Suprapubic skin (tissue), 4 donors: ENCODE results near the gene MUC2. TPM values are rescaled to one million over a fixed set of nuclear protein-coding genes. Genes with fewer than 3 reads are reported as not detected.

ENCODE experiments used
- DNase-seq, 2 donors: peaks; one replicate each; pipeline ENCODE4 v3.0.0-alpha.2; 2019; ENCODE audit warnings: low spot score in 2 of 2
- H3K27ac ChIP-seq: fragments of 200-600 bp; sonication (generic); one replicate; pipeline ENCODE4 v1.5.1; 2019
- H3K27me3 ChIP-seq: fragments of 200-600 bp; sonication (generic); one replicate; pipeline ENCODE4 v1.5.1; 2019
- H3K36me3 ChIP-seq: fragments of 200-600 bp; sonication (generic); one replicate; pipeline ENCODE4 v1.5.1; 2019
- H3K4me1 ChIP-seq: fragments of 200-600 bp; sonication (generic); one replicate; pipeline ENCODE4 v1.5.1; 2019
- H3K4me3 ChIP-seq: fragments of 200-600 bp; sonication (generic); one replicate; pipeline ENCODE4 v1.5.1; 2019; ENCODE audit warnings: mild to moderate bottlenecking
- H3K9me3 ChIP-seq: fragments of 200-600 bp; sonication (generic); one replicate; pipeline ENCODE4 v1.5.1; 2019
- EP300 ChIP-seq: sonication (generic); formaldehyde crosslinking; IDR thresholded peaks from one replicate; pipeline ENCODE4 v1.6.1; 2017; ENCODE audit warnings: antibody characterized with exemption
- POLR2A ChIP-seq, 2 donors: fragments of 450-650 bp; IDR thresholded peaks; one replicate each; pipeline ENCODE4 v1.6.1; 2017; ENCODE audit warnings: antibody characterized with exemption in 2 of 2, mild to moderate bottlenecking in 2 of 2, moderate library complexity in 2 of 2
- POLR2AphosphoS5 ChIP-seq, 3 donors: sonication (generic); formaldehyde crosslinking; IDR thresholded peaks; one replicate each; pipeline ENCODE4 v1.6.1; 2017; ENCODE audit warnings: antibody characterized with exemption in 3 of 3
- WGBS: methylation state at CpG from one replicate; pipeline ENCODE4 v1.1.5; 2018; 5-methylcytosine and 5-hydroxymethylcytosine counted together
- total RNA-seq, 4 donors: library from RNA; depleted of rRNA; stranded (reverse); fragments of >200 nt; gene quantifications; one replicate each; pipeline ENCODE4 v1.1.0, GENCODE V29; 2016
- TF ChIP-seq, protein P1 (sequence below), 2 donors: fragments of 200-600 bp in 1 of 2; fragments of 450-650 bp in 1 of 2; sonication (generic) in 1 of 2; IDR thresholded peaks; one replicate each; pipeline ENCODE4 v1.5.1; 2016 to 2019; ENCODE audit warnings: antibody characterized with exemption in 2 of 2, mild to moderate bottlenecking in 1 of 2, moderate library complexity in 1 of 2

MUC2 gene
- total RNA-seq, 4 donors from 2014 or later = 0.05 to 0.17 (median 0.12) TPM

DNA sequence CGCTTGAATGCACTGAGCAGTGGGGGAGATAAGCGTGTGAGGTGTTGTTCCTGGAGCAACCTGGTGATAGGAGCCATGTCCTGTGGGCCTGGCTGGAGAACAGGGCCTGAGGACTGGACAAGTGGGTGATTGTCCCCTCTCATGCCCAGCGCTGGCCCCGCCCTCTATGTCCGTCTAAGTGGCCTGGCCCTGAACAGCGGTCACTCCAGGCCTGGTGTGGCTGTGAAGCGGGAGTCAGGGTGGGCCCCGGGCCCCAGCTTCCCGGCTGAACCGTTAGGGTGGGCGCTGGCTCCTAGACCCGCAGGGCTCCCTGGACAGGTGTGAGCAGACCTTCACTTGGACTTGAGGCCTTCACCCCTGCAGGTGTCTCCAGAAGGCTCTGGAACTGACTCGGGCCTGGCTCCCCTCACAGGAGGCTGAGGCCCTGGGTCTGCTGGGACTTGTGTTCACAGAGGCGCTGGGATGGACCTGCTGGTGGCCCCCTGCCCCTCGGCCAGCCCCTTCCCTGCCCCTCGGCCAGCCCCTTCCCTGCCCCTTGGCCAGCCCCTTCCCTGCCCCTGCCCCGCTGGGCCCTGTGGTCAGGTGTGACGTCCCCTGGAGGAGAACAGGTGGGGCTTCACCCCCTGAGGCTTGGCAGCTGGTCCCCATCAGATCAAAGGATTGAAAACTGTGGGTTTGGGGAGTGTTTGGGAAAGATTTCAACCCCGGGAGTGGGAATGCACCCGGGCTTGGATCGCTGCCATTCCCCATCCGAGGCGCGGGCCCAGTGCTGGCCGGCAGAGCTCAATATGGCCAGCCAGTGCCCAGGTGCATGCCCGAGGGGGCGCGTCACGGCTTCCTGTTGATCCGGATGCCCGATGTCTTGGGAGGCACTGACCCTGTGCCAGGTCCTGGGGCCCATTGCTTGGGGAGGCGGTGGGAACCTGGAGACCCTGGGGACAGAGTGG lies 34.9 kb upstream of the MUC2 start:
- Histone ChIP-seq H3K27ac (no peak overlapping the region), H3K36me3 (no peaks in the 10 kb centered on the region), H3K9me3 (no peaks in the 10 kb centered on the region), H3K4me1 (no peaks in the 10 kb centered on the region), H3K4me3 (no peak overlapping the region), H3K27me3 (peaks cover 63% of the 10 kb centered on the region)
- WGBS = no CpG with 5 or more reads among the region's 32 CpGs
- no peak for TF ChIP-seq POLR2AphosphoS5 (IDR thresholded peaks at IDR 0.05)
- TF ChIP-seq POLR2A (IDR thresholded peaks at IDR 0.05) = no peak
- TF ChIP-seq, protein P1, sequence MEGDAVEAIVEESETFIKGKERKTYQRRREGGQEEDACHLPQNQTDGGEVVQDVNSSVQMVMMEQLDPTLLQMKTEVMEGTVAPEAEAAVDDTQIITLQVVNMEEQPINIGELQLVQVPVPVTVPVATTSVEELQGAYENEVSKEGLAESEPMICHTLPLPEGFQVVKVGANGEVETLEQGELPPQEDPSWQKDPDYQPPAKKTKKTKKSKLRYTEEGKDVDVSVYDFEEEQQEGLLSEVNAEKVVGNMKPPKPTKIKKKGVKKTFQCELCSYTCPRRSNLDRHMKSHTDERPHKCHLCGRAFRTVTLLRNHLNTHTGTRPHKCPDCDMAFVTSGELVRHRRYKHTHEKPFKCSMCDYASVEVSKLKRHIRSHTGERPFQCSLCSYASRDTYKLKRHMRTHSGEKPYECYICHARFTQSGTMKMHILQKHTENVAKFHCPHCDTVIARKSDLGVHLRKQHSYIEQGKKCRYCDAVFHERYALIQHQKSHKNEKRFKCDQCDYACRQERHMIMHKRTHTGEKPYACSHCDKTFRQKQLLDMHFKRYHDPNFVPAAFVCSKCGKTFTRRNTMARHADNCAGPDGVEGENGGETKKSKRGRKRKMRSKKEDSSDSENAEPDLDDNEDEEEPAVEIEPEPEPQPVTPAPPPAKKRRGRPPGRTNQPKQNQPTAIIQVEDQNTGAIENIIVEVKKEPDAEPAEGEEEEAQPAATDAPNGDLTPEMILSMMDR (IDR thresholded peaks at IDR 0.05) = no peak
- TF ChIP-seq EP300 = no peak
- DNase-seq = no peak

DNA sequence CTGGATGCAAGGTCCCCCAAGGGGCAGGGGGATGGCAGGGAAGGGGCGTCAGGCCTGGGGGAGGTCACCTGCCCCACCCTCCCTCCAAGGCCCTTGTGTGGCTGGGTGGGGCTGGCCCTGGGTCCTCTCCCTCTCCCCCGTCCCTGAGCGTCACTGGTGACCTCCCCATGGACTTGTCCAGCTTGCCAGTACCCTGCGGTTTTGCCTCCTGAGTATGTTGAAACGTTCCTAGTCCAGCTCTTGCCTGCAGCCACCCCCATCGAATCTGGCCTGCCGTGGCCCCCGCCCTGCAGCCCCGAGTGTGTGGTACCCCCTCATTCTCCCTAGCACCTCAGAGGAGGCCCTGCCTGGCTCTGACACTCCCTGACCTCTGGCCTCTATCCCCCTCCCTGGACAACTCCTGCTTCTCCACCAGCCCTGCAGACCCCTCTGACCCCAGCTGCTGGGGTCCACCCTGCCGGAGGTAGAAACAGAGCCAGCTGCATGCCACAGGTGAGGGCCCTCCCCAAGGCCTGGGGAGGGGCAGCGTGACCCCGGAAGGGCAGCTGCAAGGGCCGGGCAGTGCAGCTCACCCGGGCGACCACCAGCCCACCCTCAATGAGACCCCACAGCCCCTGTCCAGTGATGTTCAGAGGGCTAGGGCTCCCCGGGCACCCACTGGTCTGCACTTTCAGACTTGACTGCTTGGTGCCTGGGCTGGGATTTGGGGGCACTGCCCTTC lies 34.1 kb upstream of the MUC2 start:
- Histone ChIP-seq H3K36me3 (no peaks in the 10 kb centered on the region), H3K27ac (no peak overlapping the region), H3K4me1 (no peaks in the 10 kb centered on the region), H3K9me3 (no peaks in the 10 kb centered on the region), H3K4me3 (no peak overlapping the region), H3K27me3 (peaks cover 55% of the 10 kb centered on the region)
- 51% methylated on average over 7 of the region's 16 CpGs for WGBS
- no peak for DNase-seq
- no peak for TF ChIP-seq POLR2AphosphoS5 (IDR thresholded peaks at IDR 0.05)
- TF ChIP-seq, protein P1 (IDR thresholded peaks at IDR 0.05) = no peak
- no peak for TF ChIP-seq POLR2A (IDR thresholded peaks at IDR 0.05)
- TF ChIP-seq EP300 = no peak

DNA sequence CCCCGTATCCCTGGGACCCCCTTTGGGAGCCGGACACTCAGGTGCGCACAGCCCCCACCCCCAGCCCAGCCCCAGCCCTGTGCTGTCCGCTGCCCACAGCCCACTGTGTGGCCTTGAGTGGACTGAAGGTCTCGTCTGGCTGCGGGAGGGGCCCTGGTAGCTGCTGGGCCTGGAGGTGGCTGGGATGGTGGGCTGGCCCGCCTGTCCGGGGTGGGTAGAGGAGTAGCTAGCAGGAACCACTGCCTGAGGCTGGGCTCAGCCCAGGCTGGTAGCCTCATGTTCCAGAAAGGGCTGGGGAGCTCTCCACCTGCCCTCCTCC lies 33.6 kb upstream of the MUC2 start:
- no peaks in the 10 kb centered on the region for H3K4me1 ChIP-seq
- H3K36me3 ChIP-seq = no peaks in the 10 kb centered on the region
- H3K27me3 ChIP-seq = peaks cover 50% of the 10 kb centered on the region
- no peak for DNase-seq
- no peaks in the 10 kb centered on the region for H3K9me3 ChIP-seq
- H3K4me3 ChIP-seq = no peak overlapping the region
- WGBS = no CpG with 5 or more reads among the region's 8 CpGs
- H3K27ac ChIP-seq = no peak overlapping the region
- TF ChIP-seq, protein P1 (IDR thresholded peaks at IDR 0.05) = no peak
- TF ChIP-seq EP300 (no peak), POLR2AphosphoS5 (IDR thresholded peaks at IDR 0.05) (no peak), POLR2A (IDR thresholded peaks at IDR 0.05) (no peak)

DNA sequence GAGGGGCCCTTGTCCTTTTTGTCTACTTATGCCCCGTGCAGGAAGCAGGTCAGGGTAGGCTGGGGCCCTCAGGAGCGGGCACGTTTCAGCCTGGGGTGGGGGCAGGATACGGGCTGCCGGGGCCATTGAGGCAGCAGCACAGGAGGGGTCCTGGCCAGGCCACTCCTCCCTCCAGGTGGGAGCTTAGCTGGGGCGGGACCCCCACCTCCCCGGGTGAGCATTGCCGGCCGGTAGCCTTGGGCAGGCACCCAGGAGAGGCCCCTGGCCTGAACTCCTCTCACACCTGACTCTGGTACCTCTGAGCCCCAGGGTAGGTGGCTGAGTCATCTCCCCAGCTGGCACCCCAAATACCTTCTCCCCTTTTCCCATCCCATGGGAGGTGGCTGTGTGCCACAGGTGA lies 33.2 kb upstream of the MUC2 start:
- TF ChIP-seq POLR2AphosphoS5 (IDR thresholded peaks at IDR 0.05) = no peak
- TF ChIP-seq, protein P1 (IDR thresholded peaks at IDR 0.05) = no peak
- no peak for TF ChIP-seq POLR2A (IDR thresholded peaks at IDR 0.05)
- no peak for TF ChIP-seq EP300
- DNase-seq = no peak
- Histone ChIP-seq H3K4me1 (no peaks in the 10 kb centered on the region), H3K27ac (no peak overlapping the region), H3K36me3 (no peaks in the 10 kb centered on the region), H3K27me3 (peaks cover 47% of the 10 kb centered on the region), H3K9me3 (no peaks in the 10 kb centered on the region), H3K4me3 (no peak overlapping the region)
- no CpG with 5 or more reads among the region's 9 CpGs for WGBS
